Thyroid gland (tissue), 4 donors: Measurements from ENCODE around the gene RAB13. TPM values are rescaled to one million over a fixed set of nuclear protein-coding genes. Genes with fewer than 3 reads are reported as not detected.
A peak's percentile ranks its signal among the peaks of the same experiment; 100 is the strongest.

ENCODE experiments used
- DNase-seq, 2 donors: peaks; one replicate each; pipeline ENCODE4 v3.0.0-alpha.2; 2019
- H3K27ac ChIP-seq, 3 donors: fragments of 200-600 bp; sonication (generic); 1 replicate in 2 of 3; 2 replicates in 1 of 3; pipeline ENCODE4 v1.5.1; 2016 to 2019; ENCODE audit warnings: mild to moderate bottlenecking in 1 of 3, moderate library complexity in 1 of 3
- H3K27me3 ChIP-seq: fragments of 200-600 bp; sonication (generic); one replicate; pipeline ENCODE4 v1.5.1; 2019
- H3K36me3 ChIP-seq, 2 donors: fragments of 200-600 bp; sonication (generic); one replicate each; pipeline ENCODE4 v1.5.1; 2016 to 2019
- H3K4me1 ChIP-seq, 2 donors: fragments of 200-600 bp; sonication (generic); one replicate each; pipeline ENCODE4 v1.5.1; 2017 to 2019
- H3K4me3 ChIP-seq, 3 donors: fragments of 200-600 bp; sonication (generic); replicated peaks in 1 of 3; 1 replicate in 2 of 3; 2 replicates in 1 of 3; pipeline ENCODE4 v1.5.1; 2016; ENCODE audit warnings: mild to moderate bottlenecking in 1 of 3
- H3K9me3 ChIP-seq: fragments of 200-600 bp; sonication (generic); one replicate; pipeline ENCODE4 v1.5.1; 2017
- CTCF ChIP-seq, 6 experiments: fragments of 200-600 bp in 3 of 6; fragments of 450-650 bp in 3 of 6; sonication (generic) in 3 of 6; IDR thresholded peaks; one replicate each; pipeline ENCODE4 v1.5.1; 2016 to 2019; ENCODE audit warnings: antibody characterized with exemption in 6 of 6, mild to moderate bottlenecking in 2 of 6, inconsistent platforms in 1 of 6, moderate library complexity in 1 of 6
- POLR2A ChIP-seq, 2 donors: fragments of 450-650 bp; IDR thresholded peaks; one replicate each; pipeline ENCODE4 v1.6.1; 2017; ENCODE audit warnings: antibody characterized with exemption in 2 of 2, mild to moderate bottlenecking in 2 of 2, moderate library complexity in 1 of 2
- WGBS, 2 donors: methylation state at CpG; one replicate each; pipeline ENCODE4 v1.1.5; 2017; 5-methylcytosine and 5-hydroxymethylcytosine counted together
- intact Hi-C: fragments of 100-400 bp; cut with DNase I; formaldehyde crosslinking; loops from one replicate; pipeline ENCODE4 v1.15.1; 2023
- total RNA-seq, 4 donors: library from RNA; depleted of rRNA; stranded (reverse); fragments of >200 nt; gene quantifications; one replicate each; pipeline ENCODE4 v1.2.3, GENCODE V29; 2016

Gene RAB13
- total RNA-seq, 4 donors from 2014 or later = 30.6 to 48.2 (median 38.1) TPM

GRCh38 chr1:153963850-153964331 is 22.2 kb downstream of the RAB13 start:
- Histone ChIP-seq H3K9me3 (no peaks in the 10 kb centered on the region), H3K36me3 (peaks cover 0 to 9% of the 10 kb centered on the region in 2 donors), H3K27ac (peak overlapping the region; percentile 74 to 98 (median 94)), H3K27me3 (no peaks in the 10 kb centered on the region), H3K4me1 (peaks cover 34 to 48% of the 10 kb centered on the region in 2 donors), H3K4me3 (peak overlapping the region; percentile 6 to 79 (median 31))
- DNase-seq = peak; percentile 56 to 57
- WGBS, 2 donors = 0 to 1% methylated on average over 16 to 22 of the region's 22 CpGs
- TF ChIP-seq POLR2A (IDR thresholded peaks at IDR 0.05) = no peak
- no peak for TF ChIP-seq CTCF (IDR thresholded peaks at IDR 0.05)
- intact Hi-C loops = no loop called here

GRCh38 chr1:153963030-153963849 is 22.9 kb downstream of the RAB13 start, which contains the start of gene SLC39A1:
TSS of gene SLC39A1 (minus strand) at chr1:153963537. CDS start at chr1:153962715, 822 bp downstream.
- Histone ChIP-seq H3K4me3 (peak within 1 kb of the TSS; percentile 31 to 79 (median 59)), H3K4me1 (peaks cover 35 to 44% of the 10 kb centered on the region in 2 donors), H3K27me3 (no peaks in the 10 kb centered on the region), H3K9me3 (no peaks in the 10 kb centered on the region), H3K27ac (peak within 1 kb of the TSS; percentile 74 to 98 (median 94)), H3K36me3 (peaks cover 0 to 9% of the 10 kb centered on the region in 2 donors)
- TF ChIP-seq POLR2A (IDR thresholded peaks at IDR 0.05) (peak; percentile 15 to 88), CTCF (IDR thresholded peaks at IDR 0.05) (no peak)
- peak; percentile 99 to 100 for DNase-seq
- intact Hi-C loops = no loop called here
- whole genome bisulfite sequencing, 2 donors = 0 to 1% methylated on average over 23 to 30 of the region's 54 CpGs

- Histone ChIP-seq H3K27me3 (no peaks in the 10 kb centered on the region), H3K4me1 (peaks cover 39 to 40% of the 10 kb centered on the region in 2 donors), H3K36me3 (peaks cover 0 to 9% of the 10 kb centered on the region in 2 donors), H3K9me3 (no peaks in the 10 kb centered on the region), H3K27ac (peak overlapping the region; percentile 74 to 98 (median 94)), H3K4me3 (peak overlapping the region; percentile 11 to 79 (median 59))
- WGBS, 2 donors = 40 to 49% methylated on average over 16 of the region's 16 CpGs
- intact Hi-C loops = no loop called here
- DNase-seq = peak; percentile 35 to 37
- TF ChIP-seq CTCF (IDR thresholded peaks at IDR 0.05) (no peak), POLR2A (IDR thresholded peaks at IDR 0.05) (no peak)
Measured at GRCh38 chr1:153962088-153963029, 23.8 kb downstream of the RAB13 start.

DNA sequence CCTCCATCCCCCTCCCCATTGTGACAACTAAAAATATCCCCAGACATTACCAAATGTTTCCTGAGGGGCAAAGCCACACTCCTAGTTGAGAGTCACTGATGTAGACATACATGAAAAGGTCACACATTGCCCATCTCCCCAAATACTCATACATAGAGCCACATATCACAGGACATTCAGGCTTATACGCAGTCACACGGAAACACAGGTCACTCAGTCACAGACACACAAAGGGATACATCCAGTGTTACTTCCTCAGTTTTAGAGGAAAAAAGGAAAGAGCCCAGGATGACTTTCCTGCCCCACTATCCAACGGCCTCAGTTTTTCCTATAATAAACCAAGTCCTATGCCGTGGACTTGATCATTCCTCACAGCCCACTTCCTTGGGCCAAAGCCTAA is 24.7 kb downstream of the RAB13 start:
- Histone ChIP-seq H3K9me3 (no peaks in the 10 kb centered on the region), H3K36me3 (peaks cover 0 to 9% of the 10 kb centered on the region in 2 donors), H3K27ac (peak overlapping the region in 1 of 3 donors; percentile 98), H3K27me3 (no peaks in the 10 kb centered on the region), H3K4me3 (no peak overlapping the region), H3K4me1 (peaks cover 41 to 48% of the 10 kb centered on the region in 2 donors)
- intact Hi-C loops = no loop called here
- 77 to 87% methylated on average over 4 of the region's 4 CpGs for WGBS, 2 donors
- no peak for TF ChIP-seq POLR2A (IDR thresholded peaks at IDR 0.05)
- no peak for TF ChIP-seq CTCF (IDR thresholded peaks at IDR 0.05)
- DNase-seq = no peak
